Midbrain (tissue), 1 donor: ENCODE measurements around the gene HADHA.
"Not testable (repeated sequence)": the region's sequence is repeated elsewhere in the genome, so short reads cannot be mapped to it uniquely, and the experiment has no call there.

ENCODE experiments used
- DNase-seq: peaks from one replicate; lab custom pipeline; 2025; lab: John Stamatoyannopoulos, UW

HADHA gene

DNA sequence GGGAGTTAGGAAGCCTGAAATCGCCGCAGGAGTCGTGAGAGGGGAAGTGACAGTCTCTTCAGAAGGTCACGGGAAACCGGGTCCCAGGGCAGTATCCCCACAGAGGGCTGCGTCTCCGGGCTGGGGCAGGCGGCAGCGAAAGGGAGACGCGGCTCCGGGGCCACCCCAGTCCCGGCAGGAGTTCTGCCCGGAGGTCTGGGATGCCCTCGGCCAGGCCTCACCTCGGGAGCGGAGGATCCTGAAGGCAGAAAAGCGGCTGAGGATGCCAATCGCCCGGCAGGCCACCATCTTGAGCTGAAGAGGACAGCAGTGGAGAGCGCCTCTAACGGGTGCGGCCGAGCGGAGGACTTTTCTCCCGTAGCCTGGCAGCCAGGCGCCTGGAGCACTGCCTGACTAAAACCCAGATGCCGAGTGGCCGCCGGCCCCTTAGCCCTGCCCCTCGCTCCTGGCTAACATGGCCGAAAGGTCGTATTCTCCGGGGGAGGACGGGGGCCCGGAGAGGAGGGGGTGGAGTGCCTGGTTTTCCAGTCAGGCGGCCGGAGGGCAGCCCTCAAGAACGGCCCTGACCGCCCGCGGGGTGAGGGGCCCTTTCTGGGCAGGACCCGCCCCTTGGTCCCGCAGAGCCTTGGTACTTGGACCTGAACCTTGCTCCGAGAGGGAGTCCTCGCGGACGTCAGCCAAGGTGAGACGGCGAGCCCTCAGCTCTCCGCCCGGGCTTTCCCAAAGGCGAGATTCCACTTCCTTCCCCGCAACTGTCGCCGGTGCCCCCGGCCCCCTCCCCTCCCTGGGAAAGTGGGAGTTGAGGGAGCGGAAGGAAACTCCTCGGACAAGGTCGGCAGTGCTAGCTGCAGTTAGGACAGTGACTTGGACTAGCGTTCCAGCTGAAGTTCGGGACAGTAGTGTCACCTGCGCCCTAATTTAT, at the start of gene HADHA, which contains the start of gene HADHB:
Gene HADHA, minus strand, starts transcription at position 324 of the 922 bp plus-strand sequence. Its CDS starts 36 bp downstream, at position 288.
Gene HADHB, plus strand, starts transcription at position 631 of the 922 bp plus-strand sequence. CDS start 9,316 bp downstream, outside the sequence.
- DNase-seq, result peak; percentile 88

DNA sequence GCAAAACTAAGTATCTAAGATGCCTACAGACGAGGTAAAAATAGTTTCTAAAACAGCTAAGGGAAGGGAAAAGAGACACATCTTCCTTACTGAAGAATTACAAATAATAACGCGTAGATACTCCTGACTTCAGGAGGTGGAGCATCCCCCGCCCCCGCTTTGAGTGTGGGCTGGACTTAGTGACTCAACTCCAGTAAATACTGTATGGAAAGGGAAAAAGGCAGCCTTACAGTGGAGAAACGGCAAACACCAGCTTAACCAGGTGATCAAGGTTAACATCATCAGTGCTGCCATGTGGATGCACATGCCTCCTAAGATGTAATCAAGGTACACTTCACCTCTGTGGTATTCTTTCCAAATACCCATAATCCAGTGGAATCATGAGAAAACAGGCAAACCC, 48.2 kb upstream of the HADHA start:
- DNase-seq, result no peak

DNA sequence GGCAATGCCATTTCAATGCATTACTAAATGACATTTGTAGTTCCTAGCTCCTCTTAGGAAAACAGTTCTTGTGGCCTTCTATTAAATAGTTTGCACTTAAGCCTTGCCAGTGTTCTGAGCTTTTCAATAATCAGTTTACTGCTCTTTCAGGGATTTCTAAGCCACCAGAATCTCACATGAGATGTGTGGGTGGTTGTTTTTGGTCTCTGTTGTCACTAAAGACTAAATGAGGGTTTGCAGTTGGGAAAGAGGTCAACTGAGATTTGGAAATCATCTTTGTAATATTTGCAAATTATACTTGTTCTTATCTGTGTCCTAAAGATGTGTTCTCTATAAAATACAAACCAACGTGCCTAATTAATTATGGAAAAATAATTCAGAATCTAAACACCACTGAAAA, 45.6 kb upstream of the HADHA start:
- no peak for DNase-seq

DNA sequence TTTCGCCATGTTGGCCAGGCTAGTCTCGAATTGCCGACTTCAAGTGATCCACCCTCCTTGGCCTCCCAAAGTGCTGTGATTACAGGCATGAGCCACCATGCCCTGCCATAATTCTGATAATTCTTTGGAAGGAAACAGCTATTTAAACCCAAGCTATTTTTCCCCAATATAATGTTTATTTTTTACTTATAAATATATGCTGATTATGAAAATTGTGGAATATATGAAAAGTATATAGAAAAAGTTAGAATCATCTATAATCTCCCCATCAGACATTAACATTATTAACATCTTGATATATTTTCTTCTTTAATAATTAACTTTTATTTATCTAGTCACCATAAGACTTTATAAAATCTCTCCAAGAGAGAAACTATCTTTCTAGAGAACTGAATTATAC, 41.5 kb upstream of the HADHA start:
- DNase-seq, result no peak

DNA sequence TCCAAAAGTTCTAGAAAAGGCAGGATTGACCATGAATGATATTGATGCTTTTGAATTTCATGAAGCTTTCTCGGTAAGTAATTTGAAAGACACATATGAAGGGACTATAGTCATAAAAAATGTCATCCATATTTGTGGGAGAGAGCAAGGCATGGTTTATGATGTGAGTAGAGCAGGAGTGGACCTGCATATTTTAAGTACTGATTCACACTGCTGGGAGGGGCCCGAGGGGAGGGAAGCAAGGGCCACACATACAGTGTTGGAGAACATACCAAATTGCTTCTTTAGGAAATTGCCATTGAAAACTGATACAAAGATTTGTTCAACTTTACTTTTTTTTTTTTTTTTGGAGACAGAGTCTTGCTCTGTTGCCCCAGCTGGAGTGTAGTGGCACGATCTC, 39.7 kb upstream of the HADHA start:
- no peak for DNase-seq

DNA sequence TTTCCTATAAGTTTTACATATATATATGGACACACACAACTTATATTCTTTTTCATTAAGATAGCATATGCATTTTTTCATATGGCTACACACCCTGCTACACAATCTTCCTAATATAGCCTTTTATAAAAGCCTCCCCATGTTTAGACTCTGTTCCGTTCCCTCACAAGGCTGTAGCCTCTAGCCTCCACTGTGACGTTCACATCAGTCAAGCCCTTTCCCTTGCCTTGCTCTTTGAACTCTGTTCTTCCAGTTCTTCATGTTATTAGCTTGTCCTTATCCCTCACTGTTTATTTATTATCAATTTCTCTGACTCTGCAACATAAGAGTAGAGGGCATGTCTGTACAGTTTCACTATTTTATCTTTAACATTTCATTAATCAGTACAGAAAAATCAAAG, 39.2 kb upstream of the HADHA start:
- no peak for DNase-seq

DNA sequence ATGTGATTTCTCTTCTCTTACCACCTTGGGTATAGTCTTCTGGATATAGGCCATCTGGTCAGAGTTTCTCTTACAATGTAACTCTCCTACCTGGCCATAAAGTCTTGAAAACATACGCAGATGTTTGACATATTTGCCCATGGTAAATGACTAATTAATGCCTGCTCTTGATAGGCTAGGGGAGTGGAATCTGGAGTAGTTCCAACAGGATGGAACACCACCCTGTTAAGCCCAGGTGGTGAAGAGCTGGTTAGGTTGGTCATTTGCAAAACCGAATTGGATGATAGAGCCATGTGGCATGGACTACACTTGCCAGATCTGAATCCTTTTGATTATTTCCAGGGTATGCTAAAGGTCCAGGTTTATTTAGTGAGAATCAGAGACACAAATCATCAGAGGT, 36.8 kb upstream of the HADHA start:
- no peak for DNase-seq

DNA sequence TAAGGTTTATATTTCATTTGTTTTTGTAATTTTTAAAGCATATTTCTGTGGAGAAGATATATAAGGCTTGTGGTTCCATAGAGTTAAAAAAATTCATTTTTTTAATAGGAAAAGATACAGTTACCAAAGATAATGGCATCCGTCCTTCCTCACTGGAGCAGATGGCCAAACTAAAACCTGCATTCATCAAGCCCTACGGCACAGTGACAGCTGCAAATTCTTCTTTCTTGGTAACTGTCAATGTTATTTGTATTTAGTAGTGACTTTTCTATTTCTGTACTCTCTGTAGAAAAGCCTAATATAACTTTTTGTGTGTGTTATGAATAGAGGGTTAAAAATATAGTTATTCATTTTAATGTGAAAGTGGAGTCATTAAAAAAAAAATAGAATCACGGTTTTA, 35.5 kb upstream of the HADHA start:
- no peak for DNase-seq

DNA sequence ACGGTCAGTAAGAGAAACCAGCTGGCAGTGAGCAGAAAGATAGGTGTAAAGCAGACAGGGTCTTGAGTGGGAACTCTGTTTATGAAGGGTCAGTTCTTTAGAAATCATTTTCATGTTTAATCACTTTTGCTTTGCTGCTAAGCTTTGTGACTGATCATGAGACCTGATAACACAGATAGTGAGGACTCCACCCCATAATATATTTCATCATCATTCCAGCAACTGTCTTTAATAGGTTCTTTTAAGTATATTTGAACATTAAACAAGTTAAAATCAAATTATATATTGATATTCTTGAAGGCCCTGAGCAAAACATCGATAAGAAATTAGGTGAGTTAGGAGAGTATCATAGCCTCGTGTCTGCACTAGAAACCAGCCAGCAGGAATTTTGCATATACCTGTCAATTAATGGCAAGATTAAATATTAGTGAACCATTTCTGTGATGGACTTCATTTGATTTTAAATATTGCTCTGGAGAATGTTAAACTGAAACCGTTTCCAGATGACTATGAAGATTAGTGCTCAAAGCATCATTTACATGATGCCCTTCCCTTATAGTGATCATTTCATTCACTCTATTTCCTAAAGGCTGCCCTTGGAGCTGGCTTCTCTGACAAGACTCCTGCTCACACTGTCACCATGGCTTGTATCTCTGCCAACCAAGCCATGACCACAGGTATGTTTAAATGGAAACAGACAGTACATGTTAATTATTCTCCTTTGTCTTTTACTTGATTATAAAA, 32.2 kb upstream of the HADHA start:
- no peak for DNase-seq

DNA sequence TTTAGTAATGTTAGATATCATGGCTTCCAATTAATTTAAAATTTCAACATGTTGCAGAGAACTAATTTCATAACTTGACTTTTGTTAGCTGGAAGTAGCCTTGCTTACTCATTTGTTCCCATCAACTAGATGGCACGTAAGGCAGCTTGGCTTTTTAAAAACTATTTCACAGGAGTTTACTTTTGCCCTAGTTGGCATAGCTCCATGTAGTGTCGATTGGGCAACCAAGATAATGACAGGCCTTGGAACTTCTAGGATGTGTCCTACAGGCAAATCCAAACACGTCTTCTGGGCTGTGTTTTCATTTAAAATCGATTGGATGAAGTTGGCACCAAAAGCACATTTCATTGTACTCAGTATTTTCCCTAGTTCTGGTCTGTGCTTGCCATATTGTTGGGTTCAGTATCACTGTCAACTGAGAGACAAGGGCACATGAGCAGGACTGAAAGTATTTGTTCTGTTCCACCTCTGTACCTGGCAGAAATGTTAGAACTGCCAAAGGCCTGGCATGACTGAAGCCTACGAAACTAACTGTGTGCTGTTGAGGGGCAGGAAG, 29.7 kb upstream of the HADHA start:
- peak; percentile 33 for DNase-seq

DNA sequence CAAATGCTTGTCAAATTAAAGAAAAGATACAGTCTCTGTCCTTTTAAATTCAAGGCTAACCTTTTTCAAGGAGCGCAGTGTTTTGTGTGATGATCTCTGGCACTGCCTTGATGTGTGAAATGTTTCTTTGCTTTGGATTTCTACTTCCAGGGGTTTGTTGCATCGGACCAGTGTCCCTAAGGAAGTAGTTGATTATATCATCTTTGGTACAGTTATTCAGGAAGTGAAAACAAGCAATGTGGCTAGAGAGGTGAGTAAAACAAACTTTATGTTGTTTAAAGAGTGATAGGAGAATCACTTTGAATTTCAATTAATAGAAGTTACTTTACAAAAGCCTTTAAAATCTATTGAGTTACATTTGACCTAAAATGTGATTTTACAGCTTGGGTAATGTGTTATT, 29.1 kb upstream of the HADHA start:
- no peak for DNase-seq

DNA sequence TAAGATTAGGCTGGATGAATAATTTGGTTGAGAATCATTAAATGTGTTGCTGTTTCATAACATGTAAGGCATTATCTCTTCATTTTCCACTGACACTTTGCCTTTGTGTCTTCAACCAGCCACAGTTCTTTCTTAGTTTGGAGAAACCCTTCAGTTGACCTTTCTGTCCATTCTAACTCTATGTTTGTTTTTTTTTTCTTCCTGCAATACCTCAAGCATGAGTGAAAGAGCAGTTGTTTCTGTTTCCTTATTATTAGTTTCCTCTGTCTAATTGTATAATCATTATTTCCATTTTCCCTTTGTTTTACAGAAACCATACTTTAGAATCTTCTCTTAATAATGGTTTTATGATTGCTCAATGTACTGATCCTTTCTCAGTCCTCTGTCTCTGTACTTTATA, 25.9 kb upstream of the HADHA start:
- no peak for DNase-seq

DNA sequence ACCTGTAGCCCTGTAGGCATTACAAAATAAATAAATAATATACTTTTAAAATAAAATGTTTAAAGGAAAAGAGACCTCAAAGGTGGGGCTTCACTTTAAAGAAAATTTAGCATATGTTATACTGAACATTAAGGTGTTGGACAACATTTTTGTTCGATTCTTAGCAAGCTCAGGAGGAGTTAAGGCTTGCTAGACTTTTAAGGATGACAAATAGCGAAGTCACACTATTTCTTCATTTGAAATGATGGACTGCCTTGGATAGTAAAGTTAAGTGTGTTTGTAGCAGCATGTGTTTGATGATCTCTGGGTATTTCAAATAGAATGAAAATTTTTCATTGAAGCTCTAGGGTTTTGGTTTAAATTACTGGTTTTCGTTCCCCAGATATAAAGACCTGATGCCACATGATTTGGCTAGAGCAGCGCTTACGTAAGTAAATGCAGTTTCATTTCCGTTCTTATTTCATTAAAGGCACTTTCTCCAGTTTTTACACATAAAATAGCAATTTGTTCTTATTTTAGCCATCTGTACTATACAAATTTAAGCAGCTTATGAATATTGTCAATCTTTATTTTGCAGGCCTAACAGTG, 25.2 kb upstream of the HADHA start:
- DNase-seq, result no peak

DNA sequence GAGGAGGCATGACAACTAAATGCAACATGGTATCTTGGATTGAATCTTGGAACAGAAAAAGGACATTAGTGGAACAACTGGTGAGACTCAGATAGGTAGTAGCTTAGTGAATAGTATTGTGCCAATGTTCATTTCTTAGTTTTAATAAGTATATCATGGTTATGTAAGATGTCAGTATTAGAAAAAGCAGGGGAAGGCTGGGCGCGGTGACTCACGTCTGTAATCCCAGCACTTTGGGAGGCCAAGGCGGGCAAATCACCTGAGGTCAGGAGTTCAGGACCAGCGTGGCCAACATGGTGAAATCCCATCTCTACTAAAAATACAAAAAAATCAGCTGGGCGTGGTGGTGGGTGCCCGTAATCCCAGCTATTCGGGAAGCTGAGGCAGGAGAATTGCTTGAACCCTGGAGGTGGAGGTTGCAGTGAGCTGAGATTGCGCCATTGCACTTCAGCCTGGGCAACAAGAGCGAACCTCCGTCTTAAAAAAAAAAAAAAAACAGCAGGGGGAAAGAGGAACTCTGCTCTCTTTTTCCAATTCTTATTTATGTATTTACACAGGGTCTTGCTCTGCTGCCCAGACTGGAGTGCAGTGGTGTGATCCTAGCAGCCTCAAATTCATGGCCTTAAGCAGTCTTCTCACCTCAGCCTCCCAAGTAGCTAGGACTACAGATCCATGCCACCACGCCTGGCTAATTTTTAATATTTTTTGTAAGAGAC, 24.4 kb upstream of the HADHA start:
- not testable (repeated sequence) for DNase-seq

DNA sequence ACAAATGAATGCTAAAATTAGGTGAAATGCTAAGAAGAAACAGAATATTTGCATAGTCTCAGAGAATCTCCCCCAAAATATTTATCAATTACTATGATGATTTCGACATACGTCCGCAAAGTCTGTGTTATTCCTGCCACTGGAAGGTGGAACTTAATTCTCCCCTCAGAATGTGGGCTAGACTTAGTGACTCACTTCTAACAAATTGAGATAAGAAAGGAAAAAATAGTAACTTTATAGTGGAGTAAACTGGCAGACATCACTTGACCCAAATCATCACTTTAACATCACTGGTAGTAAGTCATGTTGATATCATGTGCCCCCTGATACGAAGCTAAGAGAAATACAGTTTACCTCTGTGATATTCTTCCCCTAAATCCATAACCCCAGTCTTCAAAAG, 23.8 kb upstream of the HADHA start:
- DNase-seq, result no peak

DNA sequence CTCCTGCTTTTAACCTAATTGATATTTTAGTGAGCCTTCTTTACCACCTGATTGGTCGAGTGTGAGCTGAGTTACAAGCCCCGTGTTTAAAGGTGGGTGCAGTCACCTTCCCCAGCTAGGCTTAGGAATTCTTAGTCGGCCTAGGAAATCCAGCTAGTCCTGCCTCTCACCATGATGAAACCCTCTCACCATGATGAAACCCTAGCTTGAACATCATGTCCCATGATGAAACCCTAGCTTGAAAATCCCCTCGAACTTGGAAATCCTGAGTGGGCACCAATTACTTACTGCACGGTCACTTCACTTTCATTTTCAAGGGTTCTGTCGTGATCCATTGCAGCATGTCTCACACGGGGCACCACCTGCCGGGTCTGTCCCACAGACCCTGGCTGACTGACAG, 14.4 kb upstream of the HADHA start:
- DNase-seq, result not testable (repeated sequence)

DNA sequence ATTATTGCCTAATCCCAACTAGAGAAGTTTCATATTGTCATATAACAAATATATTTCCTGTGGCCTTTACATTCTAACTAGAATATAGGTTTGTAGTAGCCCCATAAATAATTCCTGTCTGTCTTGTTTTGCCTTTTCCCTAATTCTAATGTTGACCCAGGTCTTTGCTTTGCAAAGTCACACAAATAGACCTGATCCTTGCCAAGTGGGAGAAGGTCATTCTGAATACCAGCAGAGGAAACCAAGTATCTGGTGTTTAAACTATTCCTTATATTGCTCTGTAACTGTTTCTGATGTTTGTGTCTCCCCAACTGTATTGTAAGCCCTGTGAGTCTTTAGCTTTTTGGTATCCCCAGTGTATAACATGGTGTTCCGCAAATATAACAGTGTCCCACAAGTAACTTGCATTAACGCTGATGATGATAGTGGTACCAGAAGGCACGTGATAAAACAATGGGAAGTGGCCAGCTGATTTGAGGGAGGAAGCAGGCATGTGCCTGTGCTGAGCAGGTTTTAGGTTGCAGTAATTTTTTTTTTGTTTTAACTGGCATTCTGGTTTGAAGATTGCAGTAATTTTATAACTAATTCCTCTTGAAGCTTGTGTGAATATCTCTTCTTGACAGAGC, 11.4 kb upstream of the HADHA start:
- DNase-seq, result no peak

DNA sequence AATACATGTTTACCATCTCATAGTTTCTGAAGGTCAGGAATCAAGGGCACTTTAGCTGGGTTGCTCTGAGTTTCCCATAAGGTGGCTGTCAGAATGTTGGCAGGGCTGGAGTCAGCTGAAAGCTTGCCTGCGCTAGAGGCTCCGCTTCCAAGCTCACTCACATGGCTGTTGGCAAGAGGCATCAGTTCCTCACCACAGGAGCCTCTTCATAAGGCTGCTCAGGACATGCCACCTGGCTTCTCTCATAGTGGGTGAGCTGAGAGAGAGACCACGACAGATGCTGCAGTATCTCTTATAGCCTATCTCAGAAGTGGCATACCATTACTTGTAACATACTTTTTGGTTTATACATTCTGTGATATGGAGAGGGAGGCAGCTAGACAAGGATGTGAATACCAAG, 7.5 kb upstream of the HADHA start:
- DNase-seq, result peak; percentile 67

DNA sequence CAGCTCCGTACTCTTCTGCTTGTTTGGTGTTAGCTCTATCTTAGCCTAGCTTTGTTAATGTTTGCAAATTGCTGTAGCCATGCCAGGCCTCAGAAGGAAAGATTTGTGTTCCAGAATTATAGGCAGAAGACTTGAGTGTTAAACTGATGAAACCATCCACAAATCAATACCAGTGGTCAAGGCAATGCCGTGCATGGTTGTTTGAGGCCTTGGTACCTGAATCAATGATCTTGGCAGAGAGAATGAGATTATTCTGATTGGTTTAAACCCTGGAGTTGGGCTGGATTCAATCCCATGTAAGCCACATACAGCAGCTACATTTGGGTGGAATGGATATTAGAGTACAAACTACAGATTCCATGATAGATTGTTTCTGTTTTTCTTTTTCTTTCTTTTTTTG, 5.2 kb upstream of the HADHA start:
- no peak for DNase-seq

DNA sequence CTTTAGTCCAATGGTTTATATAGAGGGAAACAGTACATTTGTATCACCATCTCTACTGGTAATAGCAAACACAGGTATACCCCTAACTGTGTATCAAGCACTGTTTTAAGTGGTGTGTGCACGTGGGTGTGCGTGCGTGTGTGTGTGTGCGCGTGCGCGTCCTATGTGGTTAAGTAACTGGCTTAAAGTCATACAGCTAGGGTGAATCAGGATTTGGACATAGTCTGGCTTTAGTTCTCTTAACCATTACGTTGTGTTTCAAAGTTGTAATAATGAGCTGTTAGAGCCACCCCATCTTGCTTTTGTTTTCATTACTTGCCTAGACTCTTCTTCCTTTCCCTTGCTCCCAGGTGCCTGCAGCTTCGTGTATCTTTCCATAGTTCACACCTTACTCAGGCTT, 2.4 kb upstream of the HADHA start:
- DNase-seq, result no peak

DNA sequence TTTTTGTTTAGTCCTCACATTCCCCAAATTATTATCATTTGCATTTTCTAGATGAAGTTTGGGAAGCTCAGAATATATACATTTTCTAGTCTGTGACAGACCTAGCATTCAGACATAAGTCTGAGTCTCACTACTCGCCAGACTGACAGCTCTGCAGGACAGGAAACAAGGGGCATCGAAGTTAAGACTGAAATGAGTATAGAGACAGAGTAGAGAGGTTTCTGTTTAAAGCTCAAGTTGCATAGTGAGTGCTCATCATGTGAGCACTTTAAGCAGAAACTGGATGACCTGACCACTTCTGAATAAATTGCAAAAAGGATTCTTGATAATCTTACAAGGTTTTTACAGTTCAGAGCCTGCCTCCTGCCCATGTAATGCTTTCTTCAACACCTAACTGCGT, 1.4 kb upstream of the HADHA start:
- DNase-seq, result no peak
